Activated T-cell treated with anti-CD3 and anti-CD28 coated beads, Interleukin-2, amount 50 U/mL, for 48 hours (primary cell): Measurements from ENCODE around the gene DIP2A.
"Not testable (repeated sequence)": the region's sequence is repeated elsewhere in the genome, so short reads cannot be mapped to it uniquely, and the experiment has no call there.

Experiments used
- DNase-seq, 2 experiments: peaks; one replicate each; pipeline ENCODE4 v3.0.0-alpha.2; 2020

Gene DIP2A

GRCh38 chr21:46483300-46484295 is 24.9 kb downstream of the DIP2A start:
- no peak for DNase-seq

- no peak for DNase-seq
Measured at GRCh38 chr21:46486481-46487126, 27.9 kb downstream of the DIP2A start.

- DNase-seq = no peak
Measured at GRCh38 chr21:46489162-46489663, 30.5 kb downstream of the DIP2A start.

- DNase-seq = no peak
Measured at GRCh38 chr21:46489800-46490199, 31.1 kb downstream of the DIP2A start.

GRCh38 chr21:46491553-46491952 is 32.9 kb downstream of the DIP2A start:
- no peak for DNase-seq

GRCh38 chr21:46492851-46493250 is 34.2 kb downstream of the DIP2A start:
- DNase-seq = no peak

- no peak for DNase-seq
Measured at GRCh38 chr21:46493828-46494227, 35.1 kb downstream of the DIP2A start.

GRCh38 chr21:46498335-46499050 is 39.8 kb downstream of the DIP2A start:
- no peak for DNase-seq

GRCh38 chr21:46500224-46500861 is 41.7 kb downstream of the DIP2A start:
- DNase-seq = no peak

GRCh38 chr21:46503922-46504550 is 45.3 kb downstream of the DIP2A start:
- DNase-seq = no peak

- no peak for DNase-seq
Measured at GRCh38 chr21:46504666-46505065, 46.0 kb downstream of the DIP2A start.

GRCh38 chr21:46507562-46507961 is 48.9 kb downstream of the DIP2A start:
- no peak for DNase-seq

- no peak for DNase-seq
Measured at GRCh38 chr21:46509741-46510502, 51.2 kb downstream of the DIP2A start.

- DNase-seq = no peak
Measured at GRCh38 chr21:46515109-46515508, 56.4 kb downstream of the DIP2A start.

GRCh38 chr21:46516068-46516467 is 57.4 kb downstream of the DIP2A start:
- no peak for DNase-seq

GRCh38 chr21:46517361-46517760 is 58.7 kb downstream of the DIP2A start:
- DNase-seq = no peak

- DNase-seq = no peak
Measured at GRCh38 chr21:46518983-46519583, 60.4 kb downstream of the DIP2A start.

GRCh38 chr21:46527393-46527792 is 68.7 kb downstream of the DIP2A start:
- DNase-seq = not testable (repeated sequence)

- DNase-seq = no peak
Measured at GRCh38 chr21:46527801-46528200, 69.1 kb downstream of the DIP2A start.

- DNase-seq = no peak
Measured at GRCh38 chr21:46532080-46532479, 73.4 kb downstream of the DIP2A start.

- no peak for DNase-seq
Measured at GRCh38 chr21:46537026-46537425, 78.3 kb downstream of the DIP2A start.
